ENCODE results near the gene COPZ1.

COPZ1 gene

DNA sequence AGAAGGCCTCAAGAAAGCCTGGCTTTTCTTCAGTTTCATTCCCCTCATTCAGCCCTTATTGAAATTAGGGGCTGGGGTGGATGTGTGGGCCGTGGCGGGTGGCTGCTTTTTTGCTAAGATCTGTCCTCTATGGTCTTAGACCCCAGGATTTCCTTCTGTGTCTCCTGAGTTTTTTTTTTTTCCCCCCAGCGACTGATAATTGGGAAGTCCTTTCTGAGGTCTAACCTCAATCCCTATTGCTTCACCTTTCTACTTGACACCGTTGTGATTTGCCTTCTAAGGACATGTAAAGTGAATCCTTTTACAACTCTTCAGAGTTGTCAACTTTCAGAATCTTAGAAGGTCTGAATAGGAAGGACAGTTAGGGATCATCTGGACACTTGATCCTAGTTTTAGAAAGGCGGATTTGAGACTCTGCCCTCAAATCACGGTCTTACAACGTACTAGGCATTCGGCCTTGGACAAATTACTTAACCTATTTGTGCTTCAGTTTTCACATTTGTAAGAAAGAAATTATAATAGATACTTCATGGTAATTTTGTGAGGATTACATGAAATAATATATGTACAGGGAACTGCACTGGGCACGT lies 34.9 kb downstream of the COPZ1 start:
- no peak for DNase-seq (ENCODE audit: low spot score)

DNA sequence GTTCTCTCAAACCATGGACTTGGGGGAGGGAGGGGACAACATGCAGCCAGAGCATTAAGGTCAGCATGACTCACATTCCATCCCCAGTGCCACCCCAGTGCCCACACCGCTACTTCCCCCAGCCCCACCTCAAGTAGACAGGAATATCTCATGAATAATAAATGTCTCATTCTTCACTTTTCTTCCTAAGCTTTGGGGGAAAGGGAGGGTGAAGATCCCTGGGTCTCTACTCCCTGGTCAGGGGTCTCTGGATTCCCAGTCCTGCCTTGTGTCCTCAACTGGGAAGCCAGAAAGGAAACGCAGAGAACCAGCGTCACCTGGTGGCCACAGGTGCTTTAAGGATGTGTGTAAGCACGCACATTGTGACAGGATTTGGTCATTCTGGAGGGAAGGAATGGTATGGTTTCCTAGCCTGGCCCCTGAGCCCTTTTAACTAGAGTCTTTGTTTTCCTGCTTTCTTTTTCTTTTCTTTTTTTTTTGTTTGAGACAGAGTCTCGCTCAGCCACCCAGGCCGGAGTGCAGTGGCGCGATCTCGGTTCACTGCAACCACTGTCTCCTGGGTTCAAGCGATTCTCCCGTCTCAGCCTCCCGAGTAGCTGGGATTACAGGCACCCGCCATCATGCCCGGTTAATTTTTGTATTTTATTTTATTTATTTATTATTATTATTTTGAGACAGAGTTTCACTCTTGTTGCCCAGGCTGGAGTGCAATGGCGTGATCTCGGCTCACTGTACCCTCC lies 36.0 kb downstream of the COPZ1 start:
- peak; percentile 63 for DNase-seq (ENCODE audit: low spot score)

DNA sequence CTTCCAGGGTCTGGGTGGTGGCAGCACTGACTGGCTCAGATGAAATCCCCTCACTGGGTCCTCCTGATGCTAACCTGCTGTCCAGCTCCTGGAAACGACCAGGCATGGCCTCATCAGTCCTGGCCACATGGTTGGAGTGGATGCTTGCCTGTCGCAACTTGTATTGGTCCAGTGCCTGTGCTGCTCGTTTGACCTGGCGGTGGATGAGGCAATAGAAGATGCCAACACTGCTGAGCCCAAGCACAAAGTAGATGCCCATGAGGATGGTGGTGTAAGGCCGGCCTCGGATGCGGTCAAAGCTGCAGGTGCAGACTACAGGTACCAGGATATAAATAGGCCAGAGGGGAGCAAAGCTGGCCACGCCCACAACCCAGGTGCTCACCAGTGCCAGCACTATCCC lies 38.1 kb downstream of the COPZ1 start:
- no peak for DNase-seq (ENCODE audit: low spot score)

DNA sequence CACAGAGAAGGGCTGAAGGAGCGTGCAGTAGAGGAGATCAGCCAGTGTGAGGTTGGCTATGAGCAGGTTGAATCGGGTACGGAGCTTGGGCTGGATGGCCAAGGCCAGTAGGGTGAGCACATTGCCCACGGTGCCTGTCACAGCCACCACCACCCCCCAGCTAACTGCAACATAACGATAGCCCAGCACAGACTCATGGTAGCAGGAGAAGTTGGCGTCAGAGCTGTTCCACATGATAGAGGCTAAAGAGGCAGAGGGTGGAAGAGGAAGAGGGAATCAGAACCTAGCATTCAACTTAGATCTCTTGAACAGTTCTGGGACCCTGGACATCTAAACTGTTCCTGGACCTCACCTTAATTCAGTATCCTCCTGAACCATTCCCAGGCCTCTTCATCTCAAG lies 38.7 kb downstream of the COPZ1 start:
- DNase-seq (ENCODE audit: low spot score) = no peak

DNA sequence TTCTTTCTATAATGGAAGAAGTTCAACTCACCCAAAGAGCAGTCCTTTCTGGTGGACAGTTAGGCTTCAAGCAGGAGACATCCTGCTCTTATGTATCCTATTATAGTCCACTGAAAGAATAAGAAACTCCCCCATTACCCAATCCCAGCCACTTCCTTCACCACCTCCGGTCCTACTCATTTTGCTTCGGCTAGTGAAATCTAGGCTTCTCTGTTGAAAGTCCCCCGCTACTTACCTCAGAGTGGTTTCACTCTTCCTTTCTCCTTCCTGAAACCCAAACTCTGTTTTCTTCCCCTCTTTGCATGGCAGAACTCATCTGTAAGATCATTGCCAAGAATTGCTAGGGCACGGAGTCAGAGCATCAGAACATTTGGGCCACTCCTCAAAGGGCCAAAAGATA lies 39.5 kb downstream of the COPZ1 start, which contains the start of gene GPR84:
TSS of gene GPR84 (minus strand) at position 74 of the 400 bp plus-strand sequence. CDS start 635 bp downstream, outside the sequence.
- DNase-seq (ENCODE audit: low spot score) = no peak

DNA sequence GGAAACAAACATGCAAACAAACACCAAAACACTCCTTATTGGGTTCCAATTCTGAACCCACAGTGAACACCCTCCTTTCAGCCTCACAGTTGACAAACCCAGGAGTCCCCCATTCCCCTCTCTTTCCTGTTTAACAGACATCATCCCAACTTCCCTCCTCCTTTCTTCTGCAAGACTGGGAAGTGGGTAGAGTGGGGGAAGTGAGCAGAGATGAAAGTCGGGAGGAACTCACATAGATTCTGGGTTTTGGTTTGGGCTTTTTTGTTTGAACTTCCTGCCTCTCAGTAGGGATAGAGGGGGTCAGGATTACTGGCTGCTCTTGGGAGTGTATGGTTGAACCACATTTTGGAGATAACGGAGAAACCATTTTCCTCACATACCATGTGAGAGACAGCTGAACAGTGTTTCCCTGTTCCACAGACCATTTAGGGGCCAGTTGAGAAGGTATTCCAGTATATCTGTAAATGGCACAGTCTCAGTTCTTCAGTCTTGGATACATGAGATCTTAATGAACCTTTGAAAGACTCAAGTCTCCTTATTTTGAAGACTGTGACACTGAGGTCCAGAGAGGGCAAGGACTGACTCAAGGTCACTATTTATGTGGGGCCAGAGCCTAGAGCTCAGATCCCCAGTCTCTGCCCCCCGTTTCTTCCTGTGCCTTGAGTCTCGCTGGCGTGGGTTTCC lies 43.2 kb downstream of the COPZ1 start:
- no peak for DNase-seq (ENCODE audit: low spot score)

DNA sequence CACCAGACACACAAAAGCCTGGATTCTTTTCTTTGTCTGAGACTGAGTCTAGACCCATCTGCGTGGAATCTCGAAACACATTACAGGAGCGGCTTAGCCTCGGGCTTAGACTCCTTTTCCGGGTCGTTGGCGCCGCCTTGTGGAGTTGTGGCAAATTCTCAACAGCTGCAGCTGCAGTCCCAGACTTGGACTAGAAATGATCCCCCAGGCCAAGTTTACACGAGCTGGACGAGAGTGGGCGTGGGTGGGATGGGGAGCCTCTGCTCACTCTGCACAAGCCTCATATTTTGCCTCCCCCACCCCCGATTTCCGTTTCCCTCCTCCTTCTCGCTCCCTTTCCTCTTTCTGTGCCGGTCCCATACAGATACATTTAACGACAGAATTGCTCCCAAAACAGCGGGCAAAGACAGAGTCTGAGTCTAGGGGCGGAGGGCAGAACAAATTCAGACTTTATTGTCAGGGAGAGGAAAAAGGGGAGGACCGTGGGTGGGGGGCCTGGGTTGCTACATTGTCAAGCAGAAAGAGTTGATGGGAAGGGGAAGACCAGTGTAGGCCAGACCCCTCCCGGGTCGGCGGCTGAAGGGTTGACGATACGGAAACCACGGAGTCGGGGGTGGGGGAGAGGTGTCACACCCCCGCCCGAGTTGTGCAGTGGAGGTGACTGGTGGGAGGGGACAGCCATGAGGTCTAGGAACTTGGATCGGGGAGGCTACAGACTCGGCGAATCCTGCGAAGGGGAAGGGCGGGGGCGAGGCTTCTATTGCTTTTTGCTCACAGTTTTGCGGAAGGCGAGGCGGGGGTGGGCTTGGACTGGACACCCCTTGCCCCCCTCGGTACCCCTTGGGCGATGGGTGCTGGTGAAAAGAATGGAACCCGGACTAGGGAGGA lies 44.0 kb downstream of the COPZ1 start:
- DNase-seq (ENCODE audit: low spot score) = peak; percentile 94

DNA sequence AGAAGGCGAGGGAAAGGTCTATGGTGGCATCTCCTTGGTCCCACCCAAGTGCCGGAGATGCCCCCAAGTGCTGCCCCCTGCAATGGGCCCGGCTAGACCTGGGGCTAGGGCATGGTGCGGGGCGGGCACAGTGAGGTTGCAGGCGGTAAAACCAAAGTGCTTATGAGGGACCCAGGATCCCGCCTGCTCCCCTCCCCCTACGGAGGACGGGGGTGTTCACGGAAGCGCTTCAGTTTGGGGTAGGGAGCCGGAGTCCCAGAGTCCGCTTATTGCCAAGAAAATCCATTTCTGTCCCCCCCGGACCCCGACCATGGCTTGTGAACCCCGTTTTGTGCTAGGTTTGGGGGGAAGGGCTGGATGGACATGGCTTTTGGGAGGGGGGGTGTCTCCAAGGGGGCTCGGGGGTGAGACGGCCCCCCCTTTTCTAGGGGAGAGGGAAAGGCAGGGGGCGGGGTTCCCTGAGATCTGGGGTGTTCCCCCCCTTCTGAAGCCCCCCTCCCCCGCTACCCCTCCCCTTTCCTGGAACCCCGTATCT lies 44.7 kb downstream of the COPZ1 start:
- DNase-seq (ENCODE audit: low spot score) = peak; percentile 29

DNA sequence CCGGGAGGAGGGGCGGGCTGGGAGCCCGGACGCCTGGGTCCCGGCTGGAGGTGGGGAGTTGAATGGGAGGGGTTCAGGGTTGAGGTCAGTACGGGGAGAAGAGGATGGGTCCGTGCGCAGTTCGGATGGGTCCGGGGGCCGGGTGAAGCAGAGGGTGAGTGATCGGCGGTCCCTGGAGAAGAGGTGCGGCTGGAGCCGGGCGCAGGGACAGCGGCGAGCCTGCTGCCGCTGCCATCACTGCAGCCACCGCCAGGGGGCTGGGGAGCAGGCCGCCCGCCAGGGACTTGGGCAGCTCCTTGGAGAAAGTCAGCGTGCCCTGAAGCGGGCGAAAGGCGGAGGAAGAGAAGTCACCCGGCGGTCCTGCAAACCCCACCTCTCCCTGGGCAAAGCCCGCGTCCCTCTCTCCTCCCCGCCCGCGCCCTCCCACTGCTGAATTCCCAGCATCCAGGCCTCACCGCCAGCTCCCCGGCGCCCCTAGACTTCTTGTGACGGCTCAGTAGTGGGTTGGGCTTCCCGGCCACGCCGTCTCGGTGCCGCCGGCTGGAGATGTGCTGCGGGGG lies 45.3 kb downstream of the COPZ1 start:
- peak; percentile 88 for DNase-seq (ENCODE audit: low spot score)

DNA sequence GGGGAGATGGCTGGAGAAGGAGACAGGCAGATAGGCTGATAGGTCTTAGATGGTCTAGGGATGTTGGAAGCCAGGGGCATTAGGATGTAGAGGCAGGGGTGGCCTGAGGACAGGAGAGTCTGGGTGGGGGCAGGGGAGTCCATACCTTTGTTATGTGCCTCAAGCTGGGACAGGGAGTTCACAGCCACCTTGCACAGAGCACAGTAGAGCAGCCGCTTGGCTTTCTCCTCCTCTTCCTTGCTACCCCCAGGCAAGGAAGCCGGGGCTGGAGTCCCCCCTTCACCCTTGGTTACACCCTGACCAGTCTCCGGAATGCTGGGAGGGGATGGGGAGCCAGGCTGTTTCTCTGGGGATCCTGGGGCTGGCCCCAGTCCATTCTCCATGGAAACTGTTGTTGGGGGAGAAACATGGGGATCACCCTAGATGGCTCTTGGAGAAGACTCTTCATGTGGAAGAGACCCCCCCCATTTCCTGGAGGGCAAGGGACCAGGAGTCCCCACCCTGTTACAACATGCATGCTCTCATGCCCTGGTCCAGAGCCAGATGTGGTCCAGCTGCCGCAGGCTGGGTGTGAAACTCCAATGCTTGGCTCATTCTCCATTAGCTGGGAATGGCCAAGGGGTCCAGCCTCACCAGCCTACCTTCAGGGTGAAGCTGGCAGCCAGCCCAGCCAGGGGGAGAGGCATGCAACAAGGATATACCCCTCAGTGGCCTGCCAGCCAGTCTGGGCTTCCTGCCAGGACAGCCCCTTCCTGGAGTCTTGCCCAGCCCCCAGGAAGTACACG lies 46.6 kb downstream of the COPZ1 start:
- DNase-seq (ENCODE audit: low spot score) = no peak

DNA sequence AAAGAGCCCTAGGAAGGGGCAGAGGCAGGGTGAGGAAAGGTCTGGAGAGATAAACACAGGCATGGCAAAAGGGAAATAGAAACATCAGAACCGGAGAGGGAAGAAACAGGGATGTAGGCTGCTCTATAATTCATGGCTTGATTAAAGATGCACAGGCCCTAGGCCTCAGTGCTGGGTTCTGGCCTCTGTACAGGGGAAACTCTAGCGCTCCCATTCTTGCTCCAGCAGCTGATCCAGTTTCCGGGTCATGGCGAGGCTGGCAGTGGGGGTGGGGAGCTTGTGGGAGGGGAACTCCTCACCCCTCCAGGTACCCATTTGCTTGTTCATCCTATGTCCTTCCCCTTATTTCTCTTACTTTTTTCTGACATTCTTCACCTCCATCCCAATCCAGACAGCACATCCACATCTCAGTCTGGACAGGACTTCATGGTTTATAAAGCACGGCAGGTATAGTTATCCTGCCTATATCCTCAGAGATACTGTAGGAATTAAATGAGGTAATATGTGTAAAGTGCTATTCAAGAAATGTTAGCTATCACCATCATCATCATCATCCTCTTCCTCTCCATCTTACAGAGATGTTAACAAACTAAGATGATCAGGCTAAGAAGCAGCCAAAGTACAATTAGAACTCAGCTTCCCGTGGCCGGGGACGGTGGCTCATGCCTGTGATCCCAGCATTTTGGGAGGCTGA lies 47.3 kb downstream of the COPZ1 start:
- DNase-seq (ENCODE audit: low spot score) = no peak

DNA sequence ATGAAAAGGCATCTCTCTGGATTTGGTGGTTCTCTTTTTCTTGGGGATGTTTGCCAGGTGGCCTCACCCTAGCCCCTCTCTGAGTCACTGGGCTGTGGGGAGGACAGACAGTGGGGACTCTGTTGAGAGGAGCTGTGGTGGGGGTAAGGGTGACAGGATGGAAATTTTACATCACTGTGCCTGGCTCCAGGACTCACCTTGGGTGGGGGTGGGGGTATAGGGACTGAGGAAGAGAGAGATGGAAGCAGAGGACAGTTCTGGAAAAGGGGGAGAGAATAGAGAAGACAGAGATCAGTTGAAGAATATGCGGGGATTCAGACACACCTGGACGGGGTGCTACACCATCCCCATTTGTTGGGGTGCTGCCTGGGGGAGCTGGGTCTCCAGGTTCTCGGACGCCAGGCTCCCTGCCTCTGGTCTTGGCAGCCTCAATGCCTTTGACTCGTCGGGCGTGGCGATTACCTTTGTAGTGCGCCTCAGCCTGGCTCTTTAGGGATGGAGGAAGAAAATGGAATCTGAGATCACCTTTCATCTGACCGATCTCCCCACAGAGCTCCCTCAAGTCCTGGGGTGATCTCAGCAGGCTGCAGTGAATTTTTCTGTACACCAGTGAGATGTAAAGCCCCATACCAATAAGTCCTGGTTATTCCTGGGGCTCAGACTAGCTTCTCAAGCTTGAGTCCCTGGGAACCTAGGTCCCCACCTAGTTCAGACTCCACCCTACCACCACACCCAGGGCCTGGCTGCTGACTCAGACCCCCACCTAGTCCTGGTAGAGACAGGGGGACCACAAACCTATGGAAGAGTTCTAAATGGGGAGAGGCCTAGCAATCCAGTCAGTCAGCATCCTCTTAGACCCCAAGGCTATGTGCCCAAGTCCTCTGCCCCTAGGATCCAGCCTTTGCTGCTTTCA lies 49.0 kb downstream of the COPZ1 start:
- DNase-seq (ENCODE audit: low spot score) = no peak

DNA sequence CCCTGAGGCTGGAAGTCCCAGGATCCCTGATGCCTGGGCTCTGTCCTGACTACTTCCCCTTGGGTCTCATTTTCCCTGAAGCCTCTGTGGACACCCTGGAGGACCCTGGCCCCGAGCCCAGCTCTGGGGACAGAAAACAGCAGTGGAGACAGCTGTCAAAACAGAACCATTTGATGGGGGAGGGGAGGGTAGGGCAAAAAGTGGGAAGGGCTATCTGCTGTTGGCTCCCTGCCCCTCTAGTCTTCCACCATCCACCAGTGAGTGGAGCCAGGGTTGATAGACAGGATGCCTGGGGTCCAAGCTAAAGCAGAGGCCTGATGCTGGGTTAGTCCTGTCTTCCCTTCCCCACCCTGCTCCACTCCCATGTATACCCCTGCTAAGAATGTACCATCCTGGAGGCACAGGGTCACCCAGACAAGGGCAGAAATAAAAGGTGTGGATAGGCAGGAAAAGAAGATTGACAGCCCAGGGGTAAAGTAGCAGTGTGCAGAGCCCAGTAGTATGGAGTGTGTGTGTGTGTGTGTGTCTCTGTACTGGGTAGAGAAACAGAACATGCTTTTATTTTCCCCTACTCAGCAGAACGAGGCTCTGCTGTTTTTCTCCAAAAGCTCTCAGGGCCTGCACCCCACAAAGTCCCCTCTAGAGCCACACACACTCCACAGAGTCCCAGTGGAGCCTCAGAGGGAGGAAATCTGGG lies 49.8 kb downstream of the COPZ1 start:
- no peak for DNase-seq (ENCODE audit: low spot score)

DNA sequence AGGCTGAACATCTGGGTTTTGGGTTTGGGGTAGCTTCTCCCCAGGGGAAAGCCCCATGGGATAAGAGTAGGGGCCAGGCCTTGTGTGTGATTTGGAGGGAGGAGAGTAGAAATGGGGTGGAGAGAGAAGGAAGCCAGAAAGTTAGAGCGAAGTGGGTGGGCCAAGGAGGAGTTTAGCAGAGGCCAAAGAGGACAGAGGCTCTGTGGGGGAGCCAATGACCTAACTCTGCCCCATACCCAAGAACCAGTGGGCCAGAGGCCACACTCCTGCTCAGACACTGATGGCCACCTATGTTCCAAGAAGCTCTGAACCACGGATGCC lies 50.3 kb downstream of the COPZ1 start:
- DNase-seq (ENCODE audit: low spot score) = no peak

DNA sequence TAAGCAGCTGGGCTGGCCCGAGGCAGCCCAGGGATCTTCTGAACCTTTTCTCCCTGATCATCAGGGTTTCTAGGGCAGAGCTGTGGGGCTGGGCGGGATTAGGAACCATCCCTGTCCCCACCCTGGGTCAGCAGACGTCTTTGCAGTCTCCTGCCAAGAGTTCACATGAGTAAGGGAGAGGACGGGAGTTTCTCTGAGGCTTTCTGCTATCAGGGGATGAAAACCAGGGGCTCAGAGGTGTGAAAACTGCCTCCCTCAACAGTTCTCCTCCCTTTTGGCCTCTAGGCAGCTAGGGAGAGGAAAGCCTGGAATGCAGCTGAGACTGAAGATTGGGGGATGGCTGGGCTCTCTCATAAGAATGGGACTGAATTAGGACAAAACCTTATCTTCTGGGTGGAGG lies 51.7 kb downstream of the COPZ1 start:
- DNase-seq (ENCODE audit: low spot score) = no peak

DNA sequence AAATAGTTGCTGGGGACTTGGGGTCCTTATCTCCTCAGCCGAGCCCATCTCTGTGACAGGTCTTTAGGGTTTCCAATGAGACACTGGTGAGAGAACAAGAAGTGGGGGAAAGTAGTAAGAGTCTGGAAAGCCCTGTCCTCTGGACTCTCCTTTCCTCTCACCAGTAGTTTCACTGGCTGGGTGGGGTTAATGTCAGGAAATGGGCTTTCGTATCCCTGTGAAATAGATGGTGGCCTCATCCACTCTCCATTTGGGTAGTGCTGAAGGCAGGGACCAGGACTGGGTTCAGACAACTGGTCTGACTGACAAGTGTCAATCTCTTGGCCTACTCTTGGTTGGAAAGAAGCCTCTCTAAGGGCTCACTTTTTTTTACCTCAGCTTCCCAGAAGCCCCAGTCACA lies 52.1 kb downstream of the COPZ1 start:
- DNase-seq (ENCODE audit: low spot score) = no peak

DNA sequence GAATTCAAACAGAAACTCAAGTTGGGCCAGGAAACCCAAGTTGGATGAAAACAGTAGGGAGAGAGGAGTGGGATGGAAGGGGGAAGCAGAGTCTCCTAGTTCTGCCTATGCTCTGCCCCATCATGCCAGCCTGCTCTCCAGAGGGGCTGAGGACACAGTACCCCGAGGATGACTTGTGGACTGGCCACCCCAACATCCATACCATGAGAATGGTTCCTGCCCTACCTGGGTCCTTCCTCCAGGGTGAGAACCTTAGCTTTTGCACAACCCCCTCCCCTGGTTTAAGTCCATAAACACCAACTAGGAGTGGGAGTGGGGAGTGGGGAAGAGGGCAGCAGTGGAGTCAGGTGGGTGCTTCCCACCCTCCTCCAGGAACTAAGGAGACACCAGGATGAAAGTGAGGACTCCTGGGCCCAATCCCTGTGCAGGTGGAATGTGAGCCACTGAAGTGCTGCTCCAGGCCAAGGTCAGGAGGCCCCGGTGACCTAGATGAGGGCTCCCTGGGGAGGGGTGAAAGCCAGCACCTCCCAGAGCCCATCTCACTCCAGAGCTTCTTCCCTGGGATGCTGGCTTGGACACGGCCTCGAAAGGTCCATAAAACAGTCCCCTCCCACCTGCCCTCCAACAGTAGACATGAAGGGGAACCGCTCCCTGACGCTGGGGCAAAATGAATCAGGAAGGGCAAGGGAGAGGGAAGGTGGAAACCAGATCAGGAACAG lies 53.0 kb downstream of the COPZ1 start:
- DNase-seq (ENCODE audit: low spot score) = no peak

DNA sequence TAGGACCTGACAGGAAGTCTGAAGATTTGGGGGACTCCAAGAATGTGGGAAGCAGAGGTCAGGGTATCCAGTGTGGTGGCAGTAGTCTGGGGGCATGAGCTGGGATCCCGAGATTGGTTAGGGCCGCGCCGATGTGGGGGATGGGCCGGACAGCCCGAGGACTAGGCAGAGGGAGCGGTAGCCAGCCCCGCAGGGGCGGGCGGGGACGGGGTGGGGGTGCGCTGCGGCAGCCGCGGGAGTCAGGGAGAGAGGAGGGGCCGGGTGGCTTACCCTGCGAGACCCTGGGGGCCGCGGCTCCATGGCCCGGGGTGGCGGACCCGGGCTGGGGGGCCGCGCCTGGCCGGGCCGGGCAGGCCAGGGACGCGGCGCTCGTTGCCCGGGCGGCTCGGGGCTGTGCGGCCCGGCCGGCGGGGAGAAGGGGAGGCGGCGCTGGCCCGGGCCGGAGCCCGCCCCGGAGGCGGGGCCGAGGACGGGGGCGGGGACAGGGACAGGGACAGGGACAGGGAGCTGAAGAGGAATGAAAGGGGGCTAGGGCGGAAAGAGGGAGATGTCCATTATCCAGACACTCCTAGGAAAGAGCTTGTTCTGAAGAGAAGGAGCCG lies 54.0 kb downstream of the COPZ1 start:
- peak; percentile 61 for DNase-seq (ENCODE audit: low spot score)

All from RKO (cell line).